Measurements from ENCODE around the gene ENKD1.

The ENKD1 gene

DNA sequence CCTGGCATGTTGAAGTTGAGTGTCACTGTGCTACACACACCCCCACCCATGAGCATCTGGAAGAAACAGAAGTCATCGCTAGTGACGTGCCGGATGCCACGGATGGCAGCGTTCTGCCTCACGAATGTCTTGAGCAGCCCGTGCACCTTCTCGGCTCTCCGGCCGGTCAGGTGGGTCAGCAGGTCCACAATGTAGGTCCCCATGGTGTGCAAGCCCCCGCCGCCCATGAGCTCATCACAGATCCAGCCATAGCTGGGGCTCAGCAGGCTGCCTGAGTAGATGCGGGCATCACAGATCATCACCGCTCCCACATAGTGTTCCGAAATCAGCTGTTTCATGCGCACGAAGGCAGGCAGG, 9.0 kb upstream of the ENKD1 start:
- TF ChIP-seq EGR1 (IDR thresholded peaks at IDR 0.05) (no peak), YY1 (IDR thresholded peaks at IDR 0.05; ENCODE audit: low read depth) (no peak), NFIC (IDR thresholded peaks at IDR 0.05) (no peak), EP300 (IDR thresholded peaks at IDR 0.05; ENCODE audit: borderline replicate concordance) (no peak), USF1 (IDR thresholded peaks at IDR 0.05) (no peak), ZBTB7A (IDR thresholded peaks at IDR 0.05; ENCODE audit: low read depth) (no peak), FOXM1 (IDR thresholded peaks at IDR 0.05; ENCODE audit: borderline replicate concordance, low read depth) (no peak), CEBPB (IDR thresholded peaks at IDR 0.05) (no peak), RAD21 (IDR thresholded peaks at IDR 0.05; ENCODE audit: low read depth) (no peak), TEAD4 (IDR thresholded peaks at IDR 0.05) (no peak), CREB1 (IDR thresholded peaks at IDR 0.05; ENCODE audit: low read depth) (no peak), TAF1 (IDR thresholded peaks at IDR 0.05; ENCODE audit: low read depth) (no peak), MAX (IDR thresholded peaks at IDR 0.05) (no peak), REST (IDR thresholded peaks at IDR 0.05; ENCODE audit: low read depth) (no peak), TCF12 (IDR thresholded peaks at IDR 0.05; ENCODE audit: low read depth) (no peak)

DNA sequence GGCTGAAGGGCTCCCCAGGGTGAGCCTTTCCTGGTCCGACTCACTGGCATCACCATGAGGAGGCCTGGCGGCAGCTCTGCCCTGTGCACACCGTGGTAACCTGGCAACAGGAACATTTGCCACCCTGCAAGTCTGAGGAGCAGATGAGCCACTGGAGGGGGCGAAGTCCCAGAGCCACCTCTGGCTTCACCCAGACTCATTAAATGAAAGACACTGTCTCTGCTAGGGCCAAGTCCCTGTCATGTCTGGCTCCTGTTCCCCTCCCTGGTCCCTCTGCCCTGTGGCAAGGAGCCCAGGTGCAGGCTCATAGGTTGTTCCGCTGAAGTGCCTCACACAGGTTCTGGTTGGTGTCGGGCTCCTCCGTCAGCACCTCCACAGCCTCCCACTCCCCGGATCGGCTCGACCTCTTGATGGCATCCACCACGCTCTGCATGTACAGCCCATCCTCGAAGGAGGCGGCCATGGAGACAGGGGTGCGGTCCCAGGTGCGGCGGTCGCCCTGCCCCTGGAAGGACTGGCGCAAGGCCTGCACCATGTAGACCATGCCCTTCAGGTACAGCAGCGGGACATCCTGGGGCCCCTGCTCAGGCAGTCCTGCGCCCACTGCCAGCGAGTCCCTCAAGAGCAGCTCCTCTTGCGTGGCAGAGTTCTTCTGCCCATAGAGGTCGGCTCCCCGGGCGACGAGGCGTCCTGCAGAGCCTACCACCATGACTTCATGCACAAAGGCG, 8.5 kb upstream of the ENKD1 start:
- TF ChIP-seq TAF1 (IDR thresholded peaks at IDR 0.05; ENCODE audit: low read depth) (no peak), EGR1 (IDR thresholded peaks at IDR 0.05) (no peak), ZBTB7A (IDR thresholded peaks at IDR 0.05; ENCODE audit: low read depth) (no peak), CREB1 (IDR thresholded peaks at IDR 0.05; ENCODE audit: low read depth) (no peak), YY1 (IDR thresholded peaks at IDR 0.05; ENCODE audit: low read depth) (no peak), NFIC (IDR thresholded peaks at IDR 0.05) (no peak), TCF12 (IDR thresholded peaks at IDR 0.05; ENCODE audit: low read depth) (no peak), CEBPB (IDR thresholded peaks at IDR 0.05) (no peak)

DNA sequence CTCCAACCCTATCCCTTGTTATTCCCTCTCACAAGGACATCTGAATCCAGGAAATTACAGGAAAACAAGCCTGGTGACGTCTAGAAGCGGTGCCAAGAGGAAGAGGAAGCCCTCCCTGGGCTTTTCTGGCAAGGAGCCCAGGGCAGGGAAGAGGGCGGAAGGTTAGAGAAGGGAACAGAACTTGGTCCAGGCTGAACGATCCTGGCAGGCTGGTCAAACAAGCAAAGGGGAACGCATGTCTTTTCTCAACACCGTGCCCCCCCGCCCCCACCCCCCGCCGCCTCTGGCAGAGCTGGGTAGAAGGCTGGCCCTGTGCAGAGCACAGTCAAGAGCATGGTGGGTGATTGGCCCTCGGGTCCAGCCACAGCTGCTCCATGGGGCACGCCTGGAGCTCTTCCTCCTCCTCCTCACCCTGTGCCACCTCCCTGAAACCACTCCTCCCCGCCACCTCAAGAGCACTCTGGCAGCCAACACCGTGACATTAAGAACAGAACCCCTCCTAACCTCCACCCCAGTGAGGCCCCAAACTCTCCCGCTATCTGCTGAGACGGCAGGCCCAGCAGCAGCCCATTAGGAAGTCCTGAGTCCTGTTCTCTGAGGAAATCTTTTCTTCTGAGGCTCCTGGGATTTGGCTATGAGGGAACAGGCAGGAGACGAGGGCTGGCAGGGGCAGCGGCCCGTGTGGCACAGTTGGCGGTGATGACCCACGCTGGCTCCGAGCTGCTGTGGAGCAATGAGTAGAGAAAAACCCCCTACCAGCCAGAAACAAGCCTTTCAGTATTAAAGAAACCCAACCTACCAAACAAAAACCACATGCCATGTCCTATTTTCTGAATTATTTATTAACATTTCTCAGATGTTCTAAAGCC, 7.4 kb upstream of the ENKD1 start:
- TF ChIP-seq NFIC (IDR thresholded peaks at IDR 0.05), result peak; percentile 86
- TF ChIP-seq TCF12 (IDR thresholded peaks at IDR 0.05; ENCODE audit: low read depth), result no peak
- TF ChIP-seq EGR1 (IDR thresholded peaks at IDR 0.05), result no peak

DNA sequence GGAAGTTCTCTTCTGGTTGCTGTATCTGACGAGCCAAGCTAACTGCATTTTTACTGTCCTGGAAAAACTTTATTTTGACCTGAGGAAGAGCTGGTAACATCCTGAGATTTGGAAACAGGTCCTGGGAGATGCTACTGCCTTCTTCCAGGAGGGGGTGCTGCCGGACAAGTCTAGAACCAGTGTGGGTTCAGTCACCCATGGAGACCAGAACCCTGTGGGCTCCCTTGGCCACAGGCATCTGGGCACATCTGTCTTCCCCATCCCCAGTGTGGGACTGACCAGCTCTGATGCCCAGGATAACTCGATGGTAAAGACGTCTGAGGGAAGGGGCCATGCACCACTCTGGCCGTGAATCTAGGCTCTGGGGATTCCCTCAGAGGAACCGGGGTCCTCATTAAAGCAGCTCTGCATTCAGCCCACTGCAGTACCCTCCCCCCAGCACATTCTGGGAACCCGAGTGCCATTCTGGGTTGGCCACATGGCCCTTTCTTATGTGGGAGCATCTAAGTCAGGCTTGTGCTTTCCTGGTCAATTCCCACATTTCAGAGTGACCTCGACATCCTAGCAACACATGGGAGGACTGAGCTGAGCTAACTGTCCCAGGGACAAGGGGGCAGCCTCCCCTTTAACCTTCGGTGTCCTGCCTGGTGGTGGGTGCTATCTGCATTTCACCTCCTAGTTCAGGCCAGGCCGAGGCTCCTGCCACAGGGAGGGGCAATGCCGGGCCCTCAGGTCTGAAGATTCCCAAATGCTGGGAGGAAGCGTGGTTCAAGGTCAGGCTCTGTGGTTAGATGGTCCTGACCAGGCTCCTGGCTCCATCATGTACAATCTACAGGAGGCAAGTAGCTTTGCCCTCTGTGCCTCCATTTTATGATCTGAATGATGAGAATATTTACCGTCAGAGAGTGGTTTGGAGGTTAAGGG, 6.5 kb upstream of the ENKD1 start:
- TF ChIP-seq TEAD4 (IDR thresholded peaks at IDR 0.05), result no peak
- TF ChIP-seq USF1 (IDR thresholded peaks at IDR 0.05), result no peak
- TF ChIP-seq RAD21 (IDR thresholded peaks at IDR 0.05; ENCODE audit: low read depth), result peak; percentile 85
- no peak for TF ChIP-seq TCF12 (IDR thresholded peaks at IDR 0.05; ENCODE audit: low read depth)
- no peak for TF ChIP-seq MAX (IDR thresholded peaks at IDR 0.05)

DNA sequence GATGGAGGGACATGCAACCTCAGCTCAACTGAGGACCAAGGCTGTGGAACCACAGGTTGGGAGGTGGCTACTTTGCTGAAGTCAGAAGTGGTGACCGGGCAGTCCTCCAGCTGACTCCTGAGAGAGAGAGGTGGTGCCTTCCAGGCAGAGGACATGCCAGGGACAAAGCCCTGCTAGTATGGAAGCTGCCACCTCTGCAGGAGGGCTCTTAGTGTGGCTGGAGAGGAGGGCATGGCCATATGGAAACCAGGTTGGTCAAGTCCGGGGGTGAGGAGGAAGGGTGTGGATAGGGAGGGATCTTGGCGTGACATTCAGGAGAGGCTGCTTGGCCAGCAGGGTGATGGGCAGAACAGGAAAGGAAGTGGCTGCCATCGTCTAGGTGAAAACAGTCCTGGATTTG, 5.8 kb upstream of the ENKD1 start:
- no peak for TF ChIP-seq ZBTB7A (IDR thresholded peaks at IDR 0.05; ENCODE audit: low read depth)
- TF ChIP-seq EP300 (IDR thresholded peaks at IDR 0.05; ENCODE audit: borderline replicate concordance), result no peak
- no peak for TF ChIP-seq FOXM1 (IDR thresholded peaks at IDR 0.05; ENCODE audit: borderline replicate concordance, low read depth)
- TF ChIP-seq YY1 (IDR thresholded peaks at IDR 0.05; ENCODE audit: low read depth), result no peak
- TF ChIP-seq RAD21 (IDR thresholded peaks at IDR 0.05; ENCODE audit: low read depth), result no peak
- TF ChIP-seq CREB1 (IDR thresholded peaks at IDR 0.05; ENCODE audit: low read depth), result no peak
- no peak for TF ChIP-seq TAF1 (IDR thresholded peaks at IDR 0.05; ENCODE audit: low read depth)
- no peak for TF ChIP-seq EGR1 (IDR thresholded peaks at IDR 0.05)
- TF ChIP-seq USF1 (IDR thresholded peaks at IDR 0.05), result no peak
- TF ChIP-seq NFIC (IDR thresholded peaks at IDR 0.05), result no peak
- TF ChIP-seq TCF12 (IDR thresholded peaks at IDR 0.05; ENCODE audit: low read depth), result no peak
- TF ChIP-seq MAX (IDR thresholded peaks at IDR 0.05), result no peak
